Panc1 (cell line): ENCODE results near the gene MUC5B. TPM values are rescaled to one million over a fixed set of nuclear protein-coding genes. Genes with fewer than 3 reads are reported as not detected.

Experiments
- ATAC-seq: fragments of 200-7000 bp; cut with Tn5 transposase; 2 replicates; pipeline ENCODE4 v1.9.1; 2020; ENCODE audit warnings: mild to moderate bottlenecking, moderate library complexity
- BruUV-seq: library from RNA; stranded (reverse); fragments of 400-500 nt; replicated peaks from 2 replicates; lab custom pipeline; 2021; lab: Mats Ljungman, UMichigan
- CTCF ChIA-PET: fragments of 300-600 bp; sonication (Branson Sonifier 250); formaldehyde crosslinking; loops from one replicate; lab custom pipeline; 2022; ENCODE audit warnings: antibody characterized with exemption; lab: Charles Lee
- POLR2A ChIA-PET: fragments of 300-600 bp; sonication (Branson Sonifier 250); formaldehyde crosslinking; loops from one replicate; lab custom pipeline; 2022; ENCODE audit warnings: antibody characterized with exemption; lab: Charles Lee
- DNase-seq: peaks from one replicate; pipeline ENCODE4 v3.0.0-alpha.2; 2010; ENCODE audit warnings: low read depth, low spot score
- H3K27ac ChIP-seq: 2 replicates; pipeline ENCODE4 v1.5.1; 2011; ENCODE audit warnings: mild to moderate bottlenecking, low read length, inconsistent platforms
- H3K27me3 ChIP-seq: fragments of 200-500 bp; sonication (Bioruptor generic); 2 replicates; pipeline ENCODE4 v1.6.0; 2014; ENCODE audit warnings: low read length, inconsistent platforms; ENCODE audit not compliant: control insufficient read depth, insufficient read depth
- H3K36me3 ChIP-seq: fragments of 200-500 bp; sonication (Bioruptor generic); 2 replicates; pipeline ENCODE4 v1.5.1; 2014; ENCODE audit warnings: inconsistent platforms, mild to moderate bottlenecking, low read length, moderate library complexity; ENCODE audit not compliant: control insufficient read depth, insufficient read depth
- H3K4me1 ChIP-seq: 2 replicates; pipeline ENCODE4 v1.5.1; 2011; ENCODE audit warnings: inconsistent platforms, mild to moderate bottlenecking, low read length, moderate library complexity; ENCODE audit not compliant: control insufficient read depth, insufficient read depth
- H3K4me3 ChIP-seq, 2 experiments: 2 replicates each; pipeline ENCODE4 v1.5.1; 2011 to 2012; ENCODE audit warnings: low read depth in 2 of 2, low read length in 2 of 2, mild to moderate bottlenecking in 2 of 2, inconsistent platforms in 1 of 2, moderate library complexity in 1 of 2
- H3K9me3 ChIP-seq: fragments of 200-500 bp; sonication (Bioruptor generic); 2 replicates; pipeline ENCODE4 v1.5.1; 2014; ENCODE audit warnings: low read depth, mild to moderate bottlenecking, inconsistent platforms, low read length, moderate library complexity; ENCODE audit not compliant: control insufficient read depth, insufficient read depth
- POLR2AphosphoS5 ChIP-seq: IDR thresholded peaks from 2 replicates; pipeline ENCODE4 v1.6.1; 2012; ENCODE audit warnings: mild to moderate bottlenecking, low read depth, low read length, moderate library complexity
- REST ChIP-seq, 2 experiments: IDR thresholded peaks; 2 replicates each; pipeline ENCODE4 v1.6.1; 2011 to 2012; ENCODE audit warnings: low read depth in 2 of 2, control low read depth in 1 of 2, low read length in 1 of 2, mild to moderate bottlenecking in 1 of 2, moderate library complexity in 1 of 2; ENCODE audit not compliant: insufficient read depth in 1 of 2
- SIN3A ChIP-seq: IDR thresholded peaks from 2 replicates; pipeline ENCODE4 v1.6.1; 2012; ENCODE audit warnings: low read depth, mild to moderate bottlenecking, low read length, moderate library complexity, borderline replicate concordance; ENCODE audit not compliant: insufficient read depth
- TCF7L2 ChIP-seq: IDR thresholded peaks from 2 replicates; pipeline ENCODE4 v1.6.1; 2011; ENCODE audit warnings: mild to moderate bottlenecking, low read depth, low read length, inconsistent platforms
- in situ Hi-C: cut with HindIII; loops from 2 replicates; pipeline ENCODE4 v1.10.0; 2016; ENCODE audit warnings: low sequenced_read_pairs, low pct_unique_long_range_greater_than_20kb
- intact Hi-C: fragments of 100-400 bp; cut with micrococcal nuclease; formaldehyde crosslinking; loops from one replicate; pipeline ENCODE4 v1.10.0; 2022; ENCODE audit not compliant: unreplicated experiment
- total RNA-seq: library from RNA; stranded (reverse); gene quantifications from one replicate; pipeline ENCODE4 v1.2.1, GENCODE V29; 2021; ENCODE audit not compliant: unreplicated experiment
- TF ChIP-seq, protein P1 (sequence below): fragments of 450-650 bp; IDR thresholded peaks from 2 replicates; pipeline ENCODE4 v1.5.1; 2017; ENCODE audit warnings: mild to moderate bottlenecking

Gene MUC5B
- total RNA-seq, 1 experiment from 2014 or later, result 1.2 TPM

DNA sequence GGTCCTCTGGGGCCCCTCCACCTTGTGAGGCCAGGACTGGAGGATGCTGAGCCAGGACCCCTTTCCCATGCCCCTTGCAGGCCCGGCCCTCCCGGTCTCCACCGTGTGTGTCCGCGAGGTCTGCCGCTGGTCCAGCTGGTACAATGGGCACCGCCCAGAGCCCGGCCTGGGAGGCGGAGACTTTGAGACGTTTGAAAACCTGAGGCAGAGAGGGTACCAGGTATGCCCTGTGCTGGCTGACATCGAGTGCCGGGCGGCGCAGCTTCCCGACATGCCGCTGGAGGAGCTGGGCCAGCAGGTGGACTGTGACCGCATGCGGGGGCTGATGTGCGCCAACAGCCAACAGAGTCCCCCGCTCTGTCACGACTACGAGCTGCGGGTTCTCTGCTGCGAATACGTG, 17.9 kb downstream of the MUC5B start:
- in situ Hi-C loops (no loop called here), intact Hi-C loops (no loop called here)
- ATAC-seq (no peak; the same call in 1 of the 2 replicates), DNase-seq (no peak)
- Histone ChIP-seq H3K27ac (no peak overlapping the region), H3K36me3 (no peaks in the 10 kb centered on the region), H3K27me3 (no peaks in the 10 kb centered on the region), H3K4me1 (no peaks in the 10 kb centered on the region), H3K4me3 (no peak overlapping the region), H3K9me3 (no peaks in the 10 kb centered on the region)
- TF ChIP-seq, protein P1, sequence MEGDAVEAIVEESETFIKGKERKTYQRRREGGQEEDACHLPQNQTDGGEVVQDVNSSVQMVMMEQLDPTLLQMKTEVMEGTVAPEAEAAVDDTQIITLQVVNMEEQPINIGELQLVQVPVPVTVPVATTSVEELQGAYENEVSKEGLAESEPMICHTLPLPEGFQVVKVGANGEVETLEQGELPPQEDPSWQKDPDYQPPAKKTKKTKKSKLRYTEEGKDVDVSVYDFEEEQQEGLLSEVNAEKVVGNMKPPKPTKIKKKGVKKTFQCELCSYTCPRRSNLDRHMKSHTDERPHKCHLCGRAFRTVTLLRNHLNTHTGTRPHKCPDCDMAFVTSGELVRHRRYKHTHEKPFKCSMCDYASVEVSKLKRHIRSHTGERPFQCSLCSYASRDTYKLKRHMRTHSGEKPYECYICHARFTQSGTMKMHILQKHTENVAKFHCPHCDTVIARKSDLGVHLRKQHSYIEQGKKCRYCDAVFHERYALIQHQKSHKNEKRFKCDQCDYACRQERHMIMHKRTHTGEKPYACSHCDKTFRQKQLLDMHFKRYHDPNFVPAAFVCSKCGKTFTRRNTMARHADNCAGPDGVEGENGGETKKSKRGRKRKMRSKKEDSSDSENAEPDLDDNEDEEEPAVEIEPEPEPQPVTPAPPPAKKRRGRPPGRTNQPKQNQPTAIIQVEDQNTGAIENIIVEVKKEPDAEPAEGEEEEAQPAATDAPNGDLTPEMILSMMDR, result no peak
- TF ChIP-seq POLR2AphosphoS5 (no peak), SIN3A (no peak), REST (IDR thresholded peaks at IDR 0.05; ENCODE audit: insufficient read depth in 1 of 2, low read depth in 2 of 2, low read length in 1 of 2) (no peak), TCF7L2 (no peak)
- BruUV-seq, result no TSS peak
- ChIA-PET POLR2A (interaction anchor here (0.6 kb wide), 1 partner anchor 103 kb away, joined by 4 read pairs; no protein-coding TSS in a partner anchor), CTCF (no interaction called here)

GRCh38 chr11:1241706-1242105, 18.8 kb downstream of the MUC5B start:
- TF ChIP-seq REST (IDR thresholded peaks at IDR 0.05; ENCODE audit: insufficient read depth in 1 of 2, low read depth in 2 of 2, low read length in 1 of 2) (no peak), TCF7L2 (no peak), POLR2AphosphoS5 (no peak), SIN3A (no peak)
- TF ChIP-seq, protein P1, result no peak
- no peak for ATAC-seq
- CTCF ChIA-PET, result no interaction called here
- POLR2A ChIA-PET, result no interaction called here
- H3K4me1 ChIP-seq, result no peaks in the 10 kb centered on the region
- H3K27me3 ChIP-seq, result no peaks in the 10 kb centered on the region
- no peak overlapping the region for H3K27ac ChIP-seq
- H3K9me3 ChIP-seq, result no peaks in the 10 kb centered on the region
- DNase-seq, result no peak
- BruUV-seq, result no TSS peak
- no peak overlapping the region for H3K4me3 ChIP-seq
- in situ Hi-C loops, result no loop called here
- no peaks in the 10 kb centered on the region for H3K36me3 ChIP-seq
- intact Hi-C loops, result no loop called here
